Thyroid gland (tissue), 4 donors: ENCODE data around the gene DIABLO. TPM values are rescaled to one million over a fixed set of nuclear protein-coding genes. Genes with fewer than 3 reads are reported as not detected.

ENCODE experiments used
- DNase-seq, 2 donors: peaks; one replicate each; pipeline ENCODE4 v3.0.0-alpha.2; 2019
- H3K27ac ChIP-seq, 3 donors: fragments of 200-600 bp; sonication (generic); 1 replicate in 2 of 3; 2 replicates in 1 of 3; pipeline ENCODE4 v1.5.1; 2016 to 2019; ENCODE audit warnings: mild to moderate bottlenecking in 1 of 3, moderate library complexity in 1 of 3
- H3K27me3 ChIP-seq: fragments of 200-600 bp; sonication (generic); one replicate; pipeline ENCODE4 v1.5.1; 2019
- H3K36me3 ChIP-seq, 2 donors: fragments of 200-600 bp; sonication (generic); one replicate each; pipeline ENCODE4 v1.5.1; 2016 to 2019
- H3K4me1 ChIP-seq, 2 donors: fragments of 200-600 bp; sonication (generic); one replicate each; pipeline ENCODE4 v1.5.1; 2017 to 2019
- H3K4me3 ChIP-seq, 3 donors: fragments of 200-600 bp; sonication (generic); replicated peaks in 1 of 3; 1 replicate in 2 of 3; 2 replicates in 1 of 3; pipeline ENCODE4 v1.5.1; 2016; ENCODE audit warnings: mild to moderate bottlenecking in 1 of 3
- H3K9me3 ChIP-seq: fragments of 200-600 bp; sonication (generic); one replicate; pipeline ENCODE4 v1.5.1; 2017
- CTCF ChIP-seq, 6 experiments: fragments of 200-600 bp in 3 of 6; fragments of 450-650 bp in 3 of 6; sonication (generic) in 3 of 6; IDR thresholded peaks; one replicate each; pipeline ENCODE4 v1.5.1; 2016 to 2019; ENCODE audit warnings: antibody characterized with exemption in 6 of 6, mild to moderate bottlenecking in 2 of 6, inconsistent platforms in 1 of 6, moderate library complexity in 1 of 6
- POLR2A ChIP-seq, 2 donors: fragments of 450-650 bp; IDR thresholded peaks; one replicate each; pipeline ENCODE4 v1.6.1; 2017; ENCODE audit warnings: antibody characterized with exemption in 2 of 2, mild to moderate bottlenecking in 2 of 2, moderate library complexity in 1 of 2
- WGBS, 2 donors: methylation state at CpG; one replicate each; pipeline ENCODE4 v1.1.5; 2017; 5-methylcytosine and 5-hydroxymethylcytosine counted together
- intact Hi-C: fragments of 100-400 bp; cut with DNase I; formaldehyde crosslinking; loops from one replicate; pipeline ENCODE4 v1.15.1; 2023
- small RNA-seq: library from RNA; depleted of rRNA; stranded (forward); fragments of <200 nt; gene quantifications from one replicate; pipeline ENCODE3, GENCODE V24; 2016
- total RNA-seq, 4 donors: library from RNA; depleted of rRNA; stranded (reverse); fragments of >200 nt; gene quantifications; one replicate each; pipeline ENCODE4 v1.2.3, GENCODE V29; 2016

The DIABLO gene
- total RNA-seq, 4 donors from 2014 or later = 48.4 to 66.0 (median 55.4) TPM

- no peak for DNase-seq
- H3K36me3 ChIP-seq = no peaks in the 10 kb centered on the region
- H3K9me3 ChIP-seq = no peaks in the 10 kb centered on the region
- no peak overlapping the region for H3K4me3 ChIP-seq
- TF ChIP-seq CTCF (IDR thresholded peaks at IDR 0.05) (no peak), POLR2A (IDR thresholded peaks at IDR 0.05) (no peak)
- H3K4me1 ChIP-seq = no peaks in the 10 kb centered on the region
- WGBS, 2 donors = 84 to 87% methylated on average over 11 of the region's 11 CpGs
- intact Hi-C loops = no loop called here
- H3K27me3 ChIP-seq = no peaks in the 10 kb centered on the region
- H3K27ac ChIP-seq = no peak overlapping the region
Observed at GRCh38 chr12:122160761-122161160, 65.1 kb downstream of the DIABLO start.

DNA sequence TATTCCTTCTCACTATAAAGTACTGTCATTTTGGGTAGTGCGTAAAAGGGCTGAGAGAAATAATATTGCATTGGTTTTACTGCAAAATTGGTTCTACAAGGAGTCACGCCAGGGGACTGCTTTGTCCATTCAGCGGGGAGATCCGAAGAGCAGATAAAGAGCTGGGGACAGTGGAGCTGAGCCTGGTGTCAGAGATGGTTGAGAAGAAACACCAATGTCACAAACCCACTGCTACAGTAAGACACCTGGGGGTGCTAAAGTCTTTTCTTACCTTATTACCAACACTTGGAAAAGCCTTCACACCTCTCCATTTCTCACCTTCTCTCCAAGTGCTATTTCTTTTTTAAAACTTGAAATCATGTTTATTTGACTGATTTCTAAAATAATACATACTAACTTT lies 66.0 kb downstream of the DIABLO start:
- no peak overlapping the region for H3K4me3 ChIP-seq
- no peaks in the 10 kb centered on the region for H3K9me3 ChIP-seq
- intact Hi-C loops = no loop called here
- no peaks in the 10 kb centered on the region for H3K4me1 ChIP-seq
- H3K27me3 ChIP-seq = no peaks in the 10 kb centered on the region
- no peak overlapping the region for H3K27ac ChIP-seq
- 66 to 78% methylated on average over 4 of the region's 4 CpGs for WGBS, 2 donors
- TF ChIP-seq CTCF (IDR thresholded peaks at IDR 0.05) = no peak
- no peak for TF ChIP-seq POLR2A (IDR thresholded peaks at IDR 0.05)
- no peak for DNase-seq
- H3K36me3 ChIP-seq = no peaks in the 10 kb centered on the region

DNA sequence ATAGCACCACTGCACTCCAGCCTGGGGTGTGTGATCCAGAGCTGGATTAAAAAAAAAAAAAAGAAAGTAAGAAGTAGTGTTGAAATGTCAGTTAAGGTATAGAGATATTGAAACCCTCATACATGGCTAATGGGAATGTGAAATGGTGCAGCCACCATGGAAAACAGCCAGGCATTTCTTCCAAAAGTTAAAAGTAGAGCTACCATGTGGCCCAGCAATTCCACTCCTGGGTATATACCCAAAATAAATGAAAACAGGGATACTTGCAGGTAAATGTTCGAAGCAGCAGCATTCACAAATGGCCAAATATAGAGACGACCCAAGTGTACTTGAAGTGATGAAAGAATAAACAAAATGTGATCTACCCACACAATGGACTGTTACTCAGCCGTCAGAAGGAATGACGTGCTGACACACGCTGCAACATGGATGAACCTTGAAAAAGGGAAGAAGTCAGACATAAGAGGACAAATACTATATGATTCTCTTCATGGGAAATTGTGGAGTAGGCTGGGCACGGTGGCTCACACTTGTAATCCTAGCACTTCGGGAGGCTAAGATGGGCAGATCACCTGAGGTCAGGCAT lies 67.1 kb downstream of the DIABLO start:
- Histone ChIP-seq H3K4me1 (no peaks in the 10 kb centered on the region), H3K4me3 (no peak overlapping the region), H3K36me3 (no peaks in the 10 kb centered on the region), H3K27ac (no peak overlapping the region), H3K27me3 (no peaks in the 10 kb centered on the region), H3K9me3 (no peaks in the 10 kb centered on the region)
- intact Hi-C loops = no loop called here
- 87 to 89% methylated on average over 7 of the region's 7 CpGs for WGBS, 2 donors
- DNase-seq = no peak
- TF ChIP-seq CTCF (IDR thresholded peaks at IDR 0.05) = no peak
- TF ChIP-seq POLR2A (IDR thresholded peaks at IDR 0.05) = no peak

Small RNA genes lying within 50 kb of the gene (small RNA-seq; reads per million reads assigned to genes)
- 0.38 reads per million for gene DIABLO

Other genes with a start within 250 kb of the DIABLO start
- 10 to 100 TPM; 18.3 to 27.2 (median 22.7) TPM for gene BCL7A, start 204.2 kb downstream of the DIABLO start, total RNA-seq
- gene MLXIP, start 147.3 kb downstream of the DIABLO start, total RNA-seq = 10 to 100 TPM; 34.0 to 70.1 (median 46.2) TPM
- not detected for gene IL31, start 51.8 kb downstream of the DIABLO start, total RNA-seq
- gene LRRC43, start 42.9 kb downstream of the DIABLO start, total RNA-seq = 10 to 100 TPM in 1 of 4 donors, 1 to 10 TPM in 3; 2.7 to 11.4 (median 5.3) TPM
- gene B3GNT4, start 22.3 kb downstream of the DIABLO start, total RNA-seq = under 1 TPM in 2 of 4 donors, not detected in 2; 0.11 to 0.13 TPM
- gene VPS33A, start 40.4 kb upstream of the DIABLO start, total RNA-seq = 10 to 100 TPM; 14.3 to 16.4 (median 16.1) TPM
- gene CLIP1, start 196.6 kb upstream of the DIABLO start, total RNA-seq = 100 to 1,000 TPM; 118 to 189 (median 143) TPM